Breast epithelium (tissue), 3 donors: Measurements from ENCODE around the gene CPSF4L.

Source experiments
- CTCF ChIP-seq, 3 donors: fragments of 450-650 bp; IDR thresholded peaks; one replicate each; pipeline ENCODE4 v1.5.1; 2016 to 2017; ENCODE audit warnings: antibody characterized with exemption in 3 of 3, mild to moderate bottlenecking in 3 of 3, moderate library complexity in 3 of 3
- POLR2AphosphoS5 ChIP-seq, 3 donors: sonication (generic); formaldehyde crosslinking; IDR thresholded peaks; one replicate each; pipeline ENCODE4 v1.6.1; 2017; ENCODE audit warnings: antibody characterized with exemption in 3 of 3

GRCh38 chr17:73227379-73227778 lies 34.3 kb downstream of the CPSF4L start:
- TF ChIP-seq POLR2AphosphoS5 (IDR thresholded peaks at IDR 0.05): no peak
- no peak for TF ChIP-seq CTCF (IDR thresholded peaks at IDR 0.05)
